ENCODE measurements around the gene FRMD6.

Gene FRMD6

DNA sequence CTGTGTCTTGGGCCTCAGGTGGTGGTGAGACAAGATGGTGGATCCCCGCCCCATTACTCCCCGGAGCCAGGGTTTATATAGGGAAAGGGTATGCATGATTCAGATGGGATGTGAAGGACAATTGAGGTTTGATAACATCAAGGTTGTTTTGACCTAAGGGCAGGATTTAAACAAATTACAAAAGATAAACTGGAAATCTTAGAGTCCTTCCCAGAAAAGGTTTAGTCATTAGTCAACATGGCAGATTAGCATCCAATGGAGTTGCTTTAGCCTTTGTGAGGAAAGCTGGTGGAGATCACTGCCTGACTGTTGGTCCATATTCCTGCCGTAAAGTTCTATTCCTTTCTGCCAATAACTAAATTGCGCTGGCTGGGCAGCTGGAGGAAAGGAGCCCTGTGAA, 15.6 kb upstream of the FRMD6 start:
- H3K4me2 ChIP-seq (ENCODE audit: low read length), result no peak overlapping the region
- H2AFZ ChIP-seq, result no peak overlapping the region
- H3K27me3 ChIP-seq (ENCODE audit: control insufficient read depth, insufficient read depth, low read length), result no peaks in the 10 kb centered on the region
- H3K4me1 ChIP-seq, result no peaks in the 10 kb centered on the region
- TF ChIP-seq, protein P1, sequence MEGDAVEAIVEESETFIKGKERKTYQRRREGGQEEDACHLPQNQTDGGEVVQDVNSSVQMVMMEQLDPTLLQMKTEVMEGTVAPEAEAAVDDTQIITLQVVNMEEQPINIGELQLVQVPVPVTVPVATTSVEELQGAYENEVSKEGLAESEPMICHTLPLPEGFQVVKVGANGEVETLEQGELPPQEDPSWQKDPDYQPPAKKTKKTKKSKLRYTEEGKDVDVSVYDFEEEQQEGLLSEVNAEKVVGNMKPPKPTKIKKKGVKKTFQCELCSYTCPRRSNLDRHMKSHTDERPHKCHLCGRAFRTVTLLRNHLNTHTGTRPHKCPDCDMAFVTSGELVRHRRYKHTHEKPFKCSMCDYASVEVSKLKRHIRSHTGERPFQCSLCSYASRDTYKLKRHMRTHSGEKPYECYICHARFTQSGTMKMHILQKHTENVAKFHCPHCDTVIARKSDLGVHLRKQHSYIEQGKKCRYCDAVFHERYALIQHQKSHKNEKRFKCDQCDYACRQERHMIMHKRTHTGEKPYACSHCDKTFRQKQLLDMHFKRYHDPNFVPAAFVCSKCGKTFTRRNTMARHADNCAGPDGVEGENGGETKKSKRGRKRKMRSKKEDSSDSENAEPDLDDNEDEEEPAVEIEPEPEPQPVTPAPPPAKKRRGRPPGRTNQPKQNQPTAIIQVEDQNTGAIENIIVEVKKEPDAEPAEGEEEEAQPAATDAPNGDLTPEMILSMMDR (IDR thresholded peaks at IDR 0.05), result no peak
- H3K4me3 ChIP-seq (ENCODE audit: low read depth, low read length), result no peak overlapping the region
- no peaks in the 10 kb centered on the region for H3K79me2 ChIP-seq
- no peak overlapping the region for H3K27ac ChIP-seq
- no peaks in the 10 kb centered on the region for H3K36me3 ChIP-seq (ENCODE audit: control insufficient read depth, insufficient read depth, low read length)
- no peak overlapping the region for H3K9ac ChIP-seq
- no peaks in the 10 kb centered on the region for H3K9me3 ChIP-seq (ENCODE audit: control insufficient read depth, low read length)

DNA sequence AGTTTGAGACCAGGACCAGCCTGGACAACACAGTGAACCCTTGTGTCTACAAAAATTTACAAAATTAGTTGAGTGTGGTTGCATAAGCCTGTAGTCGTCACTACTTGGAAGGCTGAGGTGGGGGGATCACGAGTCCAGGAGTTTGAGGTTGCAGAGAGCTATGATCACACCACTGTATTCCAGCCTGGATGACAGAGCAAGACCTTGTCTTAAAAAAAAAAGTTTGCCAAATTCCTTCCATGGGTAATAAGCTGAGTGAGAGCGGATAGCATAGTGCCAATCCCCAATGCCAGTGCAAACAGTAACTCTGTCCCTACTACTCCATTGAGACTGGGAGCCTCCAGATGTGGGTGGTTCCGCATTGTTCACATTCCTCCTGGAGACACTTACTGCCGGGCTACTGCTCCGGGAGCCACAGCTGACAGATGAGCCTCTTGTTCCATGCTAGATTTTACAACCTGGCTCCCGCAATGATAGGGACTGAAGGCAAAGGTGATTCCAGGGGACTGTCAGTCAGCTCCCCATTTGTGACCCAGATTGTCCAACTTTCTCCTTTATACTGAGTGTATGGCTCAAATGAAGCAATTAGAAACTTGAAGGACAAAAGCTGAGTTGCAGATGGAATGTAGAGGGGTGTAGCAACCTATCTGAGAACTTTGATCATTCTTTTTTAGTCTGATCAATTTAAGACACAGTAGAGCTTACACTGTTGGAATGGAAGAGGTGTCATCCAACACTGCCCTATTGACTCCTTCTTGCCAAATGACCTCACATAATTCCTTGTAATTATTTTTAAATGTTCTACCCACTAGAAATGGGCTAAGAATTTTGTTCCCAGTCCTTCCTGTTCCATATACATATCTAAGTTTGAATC, 13.4 kb upstream of the FRMD6 start:
- no peaks in the 10 kb centered on the region for H3K27me3 ChIP-seq (ENCODE audit: control insufficient read depth, insufficient read depth, low read length)
- no peaks in the 10 kb centered on the region for H3K9me3 ChIP-seq (ENCODE audit: control insufficient read depth, low read length)
- no peak overlapping the region for H3K27ac ChIP-seq
- H3K4me1 ChIP-seq, result no peaks in the 10 kb centered on the region
- no peak overlapping the region for H3K9ac ChIP-seq
- H3K36me3 ChIP-seq (ENCODE audit: control insufficient read depth, insufficient read depth, low read length), result no peaks in the 10 kb centered on the region
- TF ChIP-seq, protein P1 (IDR thresholded peaks at IDR 0.05), result no peak
- H3K4me3 ChIP-seq (ENCODE audit: low read depth, low read length), result no peak overlapping the region
- no peak overlapping the region for H3K4me2 ChIP-seq (ENCODE audit: low read length)
- no peaks in the 10 kb centered on the region for H3K79me2 ChIP-seq
- H2AFZ ChIP-seq, result no peak overlapping the region

DNA sequence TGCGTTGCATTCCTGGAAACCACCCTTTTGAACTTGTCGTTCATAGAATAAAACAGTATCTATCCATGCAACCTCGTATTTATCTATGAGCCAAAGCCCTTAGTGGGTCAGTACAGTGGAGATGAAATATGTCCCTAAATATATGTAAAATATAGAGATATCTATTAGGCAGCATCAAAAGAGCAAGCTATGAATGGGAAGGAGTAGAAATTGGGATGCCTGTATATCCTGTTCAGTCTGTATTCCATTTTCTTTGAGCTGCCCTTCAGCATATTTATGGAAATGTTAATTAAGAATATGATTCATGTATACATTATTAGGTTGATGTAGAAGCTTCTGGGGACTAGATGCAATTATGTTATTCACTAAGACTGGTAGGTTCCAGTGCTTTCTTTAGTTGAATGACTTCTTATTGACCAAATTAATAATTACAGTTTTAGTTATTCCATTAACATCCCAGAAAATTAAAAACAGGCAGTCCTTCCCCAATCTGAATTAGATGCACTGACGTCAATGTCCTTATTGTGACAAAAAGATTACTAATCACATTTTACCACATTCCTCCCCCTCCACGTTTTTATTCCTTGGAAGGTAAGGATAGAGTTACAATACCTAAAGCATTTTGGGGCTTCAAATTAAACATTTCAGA, 11.9 kb upstream of the FRMD6 start:
- H3K36me3 ChIP-seq (ENCODE audit: control insufficient read depth, insufficient read depth, low read length), result no peaks in the 10 kb centered on the region
- no peak overlapping the region for H3K4me3 ChIP-seq (ENCODE audit: low read depth, low read length)
- no peak overlapping the region for H3K27ac ChIP-seq

DNA sequence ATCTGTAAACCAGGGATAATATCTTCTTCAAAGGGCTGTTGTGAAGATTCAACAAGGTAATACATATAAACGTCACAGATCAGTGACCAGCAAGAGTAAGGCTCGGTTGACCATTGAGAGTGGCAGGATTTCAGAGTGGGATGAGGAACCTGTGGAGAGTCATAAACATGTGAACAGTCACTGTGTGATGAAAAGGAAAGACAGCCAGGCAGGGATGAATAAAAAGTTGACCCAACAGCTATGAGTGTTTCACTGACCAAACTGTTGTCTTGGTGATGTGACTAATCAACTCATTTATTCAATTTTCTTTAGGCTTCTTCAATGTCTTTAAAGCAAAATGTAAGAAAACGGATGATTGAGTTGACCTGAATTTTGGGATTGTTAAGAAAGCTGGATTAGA, 8.6 kb upstream of the FRMD6 start:
- no peaks in the 10 kb centered on the region for H3K4me1 ChIP-seq
- no peak overlapping the region for H3K4me2 ChIP-seq (ENCODE audit: low read length)
- no peak overlapping the region for H3K27ac ChIP-seq
- H3K27me3 ChIP-seq (ENCODE audit: control insufficient read depth, insufficient read depth, low read length), result no peaks in the 10 kb centered on the region
- H3K9me3 ChIP-seq (ENCODE audit: control insufficient read depth, low read length), result no peaks in the 10 kb centered on the region
- TF ChIP-seq, protein P1 (IDR thresholded peaks at IDR 0.05), result no peak
- no peak overlapping the region for H3K4me3 ChIP-seq (ENCODE audit: low read depth, low read length)
- H3K79me2 ChIP-seq, result no peaks in the 10 kb centered on the region
- no peak overlapping the region for H2AFZ ChIP-seq
- no peaks in the 10 kb centered on the region for H3K36me3 ChIP-seq (ENCODE audit: control insufficient read depth, insufficient read depth, low read length)
- H3K9ac ChIP-seq, result no peak overlapping the region

More for the DNA sequence above, 11.9 kb upstream of the FRMD6 start:
- H3K4me2 ChIP-seq (ENCODE audit: low read length), result no peak overlapping the region
- TF ChIP-seq, protein P1 (IDR thresholded peaks at IDR 0.05), result no peak
- H3K9ac ChIP-seq, result no peak overlapping the region
- H3K4me1 ChIP-seq, result no peaks in the 10 kb centered on the region
- H3K9me3 ChIP-seq (ENCODE audit: control insufficient read depth, low read length), result no peaks in the 10 kb centered on the region
- no peaks in the 10 kb centered on the region for H3K79me2 ChIP-seq
- no peak overlapping the region for H2AFZ ChIP-seq
- H3K27me3 ChIP-seq (ENCODE audit: control insufficient read depth, insufficient read depth, low read length), result no peaks in the 10 kb centered on the region

Measured in parathyroid adenoma (tissue), 2 donors.